NCI-H2081 (cell line): ENCODE results near the gene TWIST2.

ENCODE experiments used
- DNase-seq, 2 experiments: peaks; one replicate each; lab custom pipeline; 2025; lab: John Stamatoyannopoulos, UW

Gene TWIST2

DNA sequence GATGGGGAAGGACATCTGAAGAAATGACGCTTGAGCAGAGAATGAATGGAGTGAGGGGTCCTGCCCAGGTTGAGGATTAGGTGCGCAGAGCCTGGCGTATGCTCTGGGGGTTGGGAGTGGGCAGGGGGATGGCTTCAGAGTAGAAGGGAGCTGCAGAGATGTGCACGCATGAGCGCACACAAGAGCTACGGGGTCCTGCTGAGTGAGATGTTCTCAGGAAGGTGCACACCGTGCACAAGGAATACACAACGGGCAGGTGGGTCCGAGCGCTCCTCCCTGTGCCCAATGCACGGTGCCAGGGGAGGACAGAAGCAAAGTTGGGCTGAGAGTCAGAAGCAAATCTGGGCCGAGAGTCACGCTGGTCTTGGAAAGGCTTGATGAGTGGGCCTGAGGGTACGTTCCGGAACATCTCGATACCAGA, 25.5 kb downstream of the TWIST2 start:
- DNase-seq = no peak

DNA sequence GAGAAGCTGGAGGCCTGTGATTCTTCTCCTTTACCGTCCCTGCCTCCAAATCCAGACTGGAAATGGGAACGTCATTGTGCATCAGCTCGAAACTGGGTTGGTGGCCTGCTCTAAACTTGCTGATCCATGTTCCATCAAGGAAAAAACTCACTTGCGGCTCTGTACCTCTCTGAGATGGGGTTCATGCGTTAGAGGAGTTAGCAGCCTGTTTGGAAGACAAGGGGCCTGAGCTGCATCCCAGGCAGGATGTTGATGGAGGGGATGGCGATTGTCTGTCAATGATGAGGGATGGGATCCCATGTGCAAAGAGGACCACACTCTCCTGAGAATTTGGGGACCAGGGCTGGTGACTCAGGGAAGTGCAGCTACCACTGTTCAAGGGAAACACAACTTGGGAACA, 26.0 kb downstream of the TWIST2 start:
- DNase-seq = no peak

- no peak for DNase-seq
These were observed 26.6 kb downstream of the TWIST2 start for GRCh38 chr2:238874330-238875050.

GRCh38 chr2:238875101-238875470, 27.2 kb downstream of the TWIST2 start:
- DNase-seq = no peak

- DNase-seq = no peak
These were observed 27.8 kb downstream of the TWIST2 start for GRCh38 chr2:238875471-238876231.

DNA sequence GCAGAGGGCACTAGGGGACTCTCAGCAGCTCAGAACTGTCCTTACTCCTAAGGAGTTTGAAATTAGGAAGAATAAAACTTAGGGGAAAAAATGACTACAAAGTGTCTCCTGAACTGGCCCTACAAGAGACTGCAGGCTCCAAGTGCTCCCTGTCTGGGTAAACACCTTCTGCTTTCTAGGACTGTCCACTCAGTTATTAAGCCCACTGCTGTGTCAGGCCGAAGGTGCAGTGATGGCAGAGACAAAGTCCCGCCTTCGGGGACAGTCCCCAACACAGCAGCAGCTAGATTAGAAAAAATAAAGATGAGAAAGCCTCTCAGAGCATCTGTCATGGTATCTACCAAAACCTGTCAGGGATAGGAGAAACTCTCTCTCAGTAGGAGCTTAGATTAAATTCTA, 28.3 kb downstream of the TWIST2 start:
- DNase-seq = no peak

DNA sequence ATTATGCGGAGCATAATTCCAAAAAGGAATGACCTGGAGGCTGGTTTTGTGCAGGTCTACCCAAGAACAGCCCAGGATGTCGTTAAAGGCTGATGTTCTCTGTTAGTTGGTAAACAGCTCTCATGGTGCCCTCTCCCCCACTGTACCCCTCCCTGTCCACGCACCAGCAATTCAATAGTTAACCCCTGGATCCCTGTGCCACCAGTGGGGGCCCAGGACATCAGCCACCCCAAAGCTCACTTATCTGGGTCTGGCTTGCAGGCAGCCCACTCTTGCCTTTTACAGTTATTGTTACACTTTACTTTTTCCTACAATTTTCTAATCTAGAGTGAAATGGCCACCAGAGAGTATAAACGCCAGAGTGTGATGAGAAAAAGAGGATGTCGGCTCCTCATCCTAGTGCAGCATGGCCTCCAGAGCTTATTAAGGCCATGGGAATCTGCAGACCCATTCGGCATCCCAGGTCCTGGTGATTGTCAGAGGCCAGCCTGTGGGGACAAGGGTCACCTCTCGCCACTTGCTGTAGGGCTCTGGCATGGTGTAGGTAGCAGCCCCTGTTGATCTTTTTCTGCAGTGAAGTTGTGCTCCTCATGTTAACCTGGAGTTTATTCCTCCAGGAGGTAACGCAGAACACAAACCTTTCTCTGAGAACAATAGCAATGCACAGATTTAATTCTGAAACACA, 30.3 kb downstream of the TWIST2 start:
- no peak for DNase-seq

DNA sequence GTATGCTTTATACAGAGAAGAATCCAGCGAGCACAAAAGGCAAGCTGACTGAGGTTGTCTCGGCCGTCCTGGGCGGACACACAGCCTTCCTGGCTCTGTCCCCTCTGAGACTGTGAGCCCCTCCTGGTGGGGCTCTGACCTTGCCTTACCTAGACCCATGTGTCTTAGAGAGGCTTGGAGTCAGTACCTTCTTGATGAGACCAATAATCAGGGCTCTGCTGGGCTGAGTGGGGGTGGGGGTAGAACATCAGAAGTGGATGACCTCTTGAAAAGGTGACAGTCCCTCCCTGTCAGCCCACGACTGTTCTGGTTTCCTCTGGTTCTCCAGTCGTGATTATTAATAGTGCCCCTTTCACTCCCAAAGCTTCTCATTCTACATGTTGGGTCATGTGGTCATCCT, 31.2 kb downstream of the TWIST2 start:
- DNase-seq = no peak

GRCh38 chr2:238879621-238880377, 31.9 kb downstream of the TWIST2 start:
- no peak for DNase-seq

DNA sequence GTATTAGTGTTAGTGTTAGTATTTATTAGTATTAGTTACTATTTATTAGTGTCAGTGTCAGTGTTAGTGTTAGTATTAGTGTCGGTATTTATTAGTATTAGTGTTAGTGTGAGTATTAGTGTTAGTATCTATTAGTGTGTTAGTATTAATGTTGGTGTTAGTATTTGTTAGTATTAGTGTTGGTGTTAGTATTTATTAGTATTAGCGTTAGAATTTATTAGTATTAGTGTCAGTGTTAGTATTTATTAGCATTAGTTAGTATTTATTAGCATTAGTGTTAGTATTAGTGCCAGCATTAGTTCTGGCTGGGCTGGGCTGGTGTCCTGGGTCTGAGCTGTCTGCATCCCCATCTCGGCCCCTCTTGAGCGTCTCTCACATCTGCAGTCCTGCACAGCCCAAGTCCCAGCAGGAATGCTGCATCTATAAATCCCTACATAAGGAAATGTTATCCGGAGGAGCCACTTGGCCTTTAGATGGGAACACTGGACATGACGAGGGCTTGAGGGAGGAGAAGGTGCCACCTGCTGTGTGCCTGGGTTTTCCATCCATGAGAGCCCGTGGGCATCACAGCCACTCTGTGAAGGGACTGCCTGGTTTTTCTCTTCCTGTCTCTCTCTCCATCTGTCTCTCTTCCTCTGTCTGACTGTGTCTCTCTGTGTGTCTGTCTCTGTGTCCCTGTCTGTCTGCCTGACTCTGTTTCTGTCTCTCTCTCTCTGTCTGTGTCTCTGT, 33.6 kb downstream of the TWIST2 start:
- DNase-seq = no peak

DNA sequence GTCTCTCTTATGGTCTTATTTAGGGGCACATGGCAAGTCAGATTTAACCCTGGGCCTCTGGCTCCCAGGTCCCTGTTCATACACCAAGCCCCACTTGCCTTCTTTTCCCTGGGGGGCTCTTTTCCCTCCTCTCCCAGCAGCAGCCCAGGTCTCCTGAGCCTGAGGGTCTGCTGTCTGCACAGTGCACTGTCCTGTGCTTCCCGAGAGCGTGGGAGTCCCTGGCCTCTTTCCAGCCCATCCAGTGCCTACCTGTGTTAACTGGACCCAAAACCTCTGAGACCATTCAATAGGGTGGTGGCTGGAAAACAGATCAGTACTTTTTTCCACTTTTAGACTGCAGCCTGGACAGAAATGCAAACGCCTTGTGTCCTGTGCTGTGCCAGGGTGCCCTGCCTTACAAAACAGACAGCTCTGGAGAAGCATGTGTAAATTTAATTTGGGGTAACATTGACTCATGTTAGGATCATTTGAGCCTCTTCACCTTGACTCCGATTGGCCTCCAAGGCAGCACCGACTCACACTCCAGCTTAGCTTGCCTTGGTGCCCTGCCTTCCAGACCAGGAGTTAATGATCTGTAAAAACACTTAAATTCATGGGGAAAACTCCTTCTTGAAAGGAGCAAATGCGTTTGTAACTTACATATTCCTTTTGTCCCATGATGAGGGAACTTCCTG, 34.3 kb downstream of the TWIST2 start:
- DNase-seq = no peak

GRCh38 chr2:238883421-238883901, 35.6 kb downstream of the TWIST2 start:
- DNase-seq = no peak

- DNase-seq = no peak
These were observed 36.4 kb downstream of the TWIST2 start for GRCh38 chr2:238884122-238884811.

DNA sequence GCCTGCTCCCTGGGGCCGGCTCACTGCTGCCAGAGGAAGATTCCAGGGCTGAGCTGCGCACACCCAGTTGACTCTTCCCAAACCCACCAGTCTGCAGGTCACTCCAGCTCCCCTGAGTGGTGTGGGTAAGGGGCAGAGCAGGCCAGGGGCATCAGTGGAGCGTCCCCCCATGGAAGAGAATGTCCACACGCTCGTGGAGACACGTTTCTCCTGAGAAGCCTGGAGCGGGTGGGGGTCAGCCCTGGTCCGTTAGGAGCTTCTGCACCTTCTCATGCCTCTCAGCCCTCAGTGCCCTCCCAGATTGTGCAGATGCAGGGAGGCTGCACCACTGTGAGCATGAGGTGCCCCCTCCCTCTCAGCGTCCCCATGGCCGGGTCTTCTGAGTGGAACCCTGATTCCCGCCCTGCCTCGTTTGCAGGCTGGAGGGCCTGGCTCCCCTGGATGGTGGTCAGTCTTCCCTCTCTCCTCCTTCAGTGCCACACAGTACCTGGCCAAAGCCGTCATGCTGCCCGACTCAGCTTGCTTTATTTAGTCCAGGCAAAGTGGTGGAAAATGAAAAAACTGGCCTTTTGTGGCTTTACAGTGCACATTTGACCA, 37.0 kb downstream of the TWIST2 start:
- no peak for DNase-seq

DNA sequence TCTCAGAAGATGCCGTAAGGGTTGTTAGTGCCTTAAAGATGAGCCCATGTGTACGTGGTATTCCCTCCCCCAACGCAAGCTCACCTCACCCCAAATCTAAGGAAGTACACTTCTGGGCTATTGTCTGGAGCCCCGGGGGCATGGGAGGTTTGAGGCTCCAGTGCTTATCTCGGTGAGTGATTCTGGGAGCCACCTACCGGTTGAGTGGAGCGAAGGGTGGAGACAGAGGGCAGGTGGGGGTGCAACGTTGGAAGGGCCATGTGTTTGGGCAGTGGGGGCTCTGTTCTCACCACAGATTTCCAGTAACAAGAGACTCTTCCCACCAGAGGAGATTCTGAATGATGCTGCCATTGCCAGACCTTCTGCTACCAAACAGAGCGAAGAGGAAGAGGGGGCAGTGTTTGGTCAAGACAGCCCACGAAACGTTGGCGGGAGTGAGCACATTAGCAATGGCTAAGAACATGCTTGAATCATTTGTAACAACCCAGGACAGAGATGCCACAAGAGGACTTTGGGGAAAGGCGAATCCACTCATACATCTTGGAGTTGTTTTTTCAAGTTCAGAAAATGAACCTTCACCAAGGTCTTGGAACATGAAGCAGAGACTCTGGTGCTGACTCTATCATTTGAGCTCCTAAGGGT, 38.7 kb downstream of the TWIST2 start:
- no peak for DNase-seq

DNA sequence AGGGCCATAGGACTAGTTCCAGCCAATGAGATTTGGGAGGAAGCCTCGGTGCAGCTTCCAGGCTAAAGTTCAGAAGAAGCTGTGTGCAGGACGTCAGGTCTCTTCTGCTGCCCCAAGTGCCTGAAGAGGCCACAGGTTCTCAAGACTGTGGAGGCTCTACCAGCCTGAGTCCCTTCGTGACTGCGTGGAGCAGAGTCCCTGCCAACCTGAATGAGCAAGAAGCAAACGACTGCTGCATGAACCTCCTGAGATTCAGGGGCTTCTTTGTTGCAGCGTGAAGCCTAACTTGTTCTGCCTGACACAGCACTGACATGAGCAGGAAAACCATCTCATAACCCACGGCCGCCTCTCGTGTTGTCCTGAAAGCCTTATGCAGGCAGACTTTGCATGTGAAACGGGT, 39.7 kb downstream of the TWIST2 start:
- no peak for DNase-seq

GRCh38 chr2:238888781-238889180, 40.9 kb downstream of the TWIST2 start:
- DNase-seq = no peak

- DNase-seq = no peak
These were observed 42.2 kb downstream of the TWIST2 start for GRCh38 chr2:238890131-238890530.
